ENCODE data around the gene C1QTNF7.

C1QTNF7 gene

GRCh38 chr4:15385928-15386327 is 41.9 kb upstream of the C1QTNF7 start:
- ChIA-PET POLR2A (ENCODE audit: low non-redundant PET) (no interaction called here), CTCF (no interaction called here)
- H3K27ac ChIP-seq, result no peak overlapping the region
- no peak for DNase-seq (ENCODE audit: low spot score)
- TF ChIP-seq CTCF (conservative IDR thresholded peaks at IDR 0.05; ENCODE audit: low read depth), result no peak

GRCh38 chr4:15390494-15390893 is 37.3 kb upstream of the C1QTNF7 start:
- CTCF ChIA-PET, result no interaction called here
- no peak overlapping the region for H3K27ac ChIP-seq
- no peak for DNase-seq (ENCODE audit: low spot score)
- TF ChIP-seq CTCF (conservative IDR thresholded peaks at IDR 0.05; ENCODE audit: low read depth), result no peak
- POLR2A ChIA-PET (ENCODE audit: low non-redundant PET), result no interaction called here

- ChIA-PET CTCF (no interaction called here), POLR2A (ENCODE audit: low non-redundant PET) (no interaction called here)
- no peak for DNase-seq (ENCODE audit: low spot score)
- no peak for TF ChIP-seq CTCF (conservative IDR thresholded peaks at IDR 0.05; ENCODE audit: low read depth)
- no peak overlapping the region for H3K27ac ChIP-seq
These were observed 35.6 kb upstream of the C1QTNF7 start for GRCh38 chr4:15392053-15392805.

- DNase-seq (ENCODE audit: low spot score), result no peak
- POLR2A ChIA-PET (ENCODE audit: low non-redundant PET), result no interaction called here
- H3K27ac ChIP-seq, result no peak overlapping the region
- TF ChIP-seq CTCF (conservative IDR thresholded peaks at IDR 0.05; ENCODE audit: low read depth), result no peak
- CTCF ChIA-PET, result no interaction called here
These were observed 32.5 kb upstream of the C1QTNF7 start for GRCh38 chr4:15395311-15395710.

GRCh38 chr4:15396157-15396800 is 31.6 kb upstream of the C1QTNF7 start:
- POLR2A ChIA-PET (ENCODE audit: low non-redundant PET), result no interaction called here
- CTCF ChIA-PET, result interaction anchor here (0.7 to 1.1 kb wide), 4 partner anchors 11 to 104 kb away, joined by 3 to 7 read pairs (median 4); no protein-coding TSS in a partner anchor
- no peak overlapping the region for H3K27ac ChIP-seq
- DNase-seq (ENCODE audit: low spot score), result peak; percentile 17
- TF ChIP-seq CTCF (conservative IDR thresholded peaks at IDR 0.05; ENCODE audit: low read depth), result no peak; the same call in 1 of the 2 replicates

GRCh38 chr4:15398001-15398400 is 29.8 kb upstream of the C1QTNF7 start:
- CTCF ChIA-PET, result interaction anchor here (0.6 to 0.7 kb wide), 2 partner anchors 225 to 813 kb away, joined by 3 to 4 read pairs; no protein-coding TSS in a partner anchor
- H3K27ac ChIP-seq, result peak overlapping the region; percentile 72; the same call in 1 of the 2 replicates
- peak; percentile 61 for DNase-seq (ENCODE audit: low spot score)
- no peak for TF ChIP-seq CTCF (conservative IDR thresholded peaks at IDR 0.05; ENCODE audit: low read depth)
- POLR2A ChIA-PET (ENCODE audit: low non-redundant PET), result no interaction called here

All from RWPE1 (cell line).